ENCODE results near the gene FBF1.

- TF ChIP-seq POLR2A (IDR thresholded peaks at IDR 0.05), result no peak
- no peak for TF ChIP-seq CTCF (IDR thresholded peaks at IDR 0.05)
Measured at GRCh38 chr17:75965468-75965867, 24.6 kb upstream of the FBF1 start.

Data from breast epithelium (tissue), 3 donors.